Psoas muscle (tissue), 8 donors: Measurements from ENCODE around the gene MAPK1IP1L. TPM values are rescaled to one million over a fixed set of nuclear protein-coding genes. Genes with fewer than 3 reads are reported as not detected.
A peak's percentile ranks its signal among the peaks of the same experiment; 100 is the strongest.

Source experiments
- ATAC-seq, 4 donors: fragments of 200-7000 bp; cut with Tn5 transposase; one replicate each; pipeline ENCODE4 v1.9.1; 2020; ENCODE audit warnings: moderate library complexity in 3 of 4, mild to moderate bottlenecking in 2 of 4
- DNase-seq, 2 donors: peaks; one replicate each; pipeline ENCODE4 v3.0.0-alpha.2; 2020
- H3K27ac ChIP-seq: fragments of 200-600 bp; one replicate; pipeline ENCODE4 v1.8.0; 2022
- H3K27me3 ChIP-seq, 3 donors: fragments of 200-600 bp in 1 of 3; one replicate each; pipeline versions ENCODE4 v1.6.1 to v1.8.0; 2013 to 2022; ENCODE audit warnings: low read length in 2 of 3, mild to moderate bottlenecking in 2 of 3, moderate library complexity in 1 of 3; ENCODE audit not compliant: insufficient read depth in 3 of 3
- H3K36me3 ChIP-seq, 2 donors: fragments of 200-600 bp in 1 of 2; one replicate each; pipeline versions ENCODE4 v1.6.1 to v1.8.0; 2013 to 2022; ENCODE audit warnings: low read depth in 1 of 2, mild to moderate bottlenecking in 1 of 2, moderate library complexity in 1 of 2; ENCODE audit not compliant: insufficient read depth in 1 of 2
- H3K4me1 ChIP-seq: fragments of 200-600 bp; one replicate; pipeline ENCODE4 v1.8.0; 2022
- H3K4me3 ChIP-seq: fragments of 200-600 bp; one replicate; pipeline ENCODE4 v1.8.0; 2022; ENCODE audit warnings: mild to moderate bottlenecking
- H3K9me3 ChIP-seq: fragments of 200-600 bp; one replicate; pipeline ENCODE4 v1.8.0; 2022
- CTCF ChIP-seq: fragments of 200-600 bp; IDR thresholded peaks from one replicate; pipeline ENCODE4 v1.8.0; 2022; ENCODE audit warnings: antibody characterized with exemption
- WGBS, 3 donors: extraction: QIAGEN DNeasy Blood & Tissue Kit; methylation state at CpG; one replicate each; pipeline versions ENCODE4 v1.1.6 to v1.1.7; 2013; 5-methylcytosine and 5-hydroxymethylcytosine counted together
- intact Hi-C, 2 donors: fragments of 100-400 bp; cut with DNase I; formaldehyde crosslinking; loops; one replicate each; pipeline versions ENCODE4 v1.11.0 to v1.14.2; 2022
- polyA plus RNA-seq, 3 donors: library from polyadenylated mRNA; stranded (reverse); fragments of 200-250 nt; gene quantifications; one replicate each; pipeline ENCODE4 v1.2.3, GENCODE V29; 2013
- total RNA-seq, 4 donors: library from RNA; stranded (reverse); fragmentation: NEBNext Ultra II Directional in 2 of 4; extraction: Animal tissue kit (Norgen Biotek cat#: 25700) in 2 of 4; gene quantifications; one replicate each; pipeline versions ENCODE4 v1.2.1 to v1.2.4, GENCODE V29; 2021 to 2023
- donor health status: healthy with polysubstance abuse.
- donor health status: DM: no; HTN: no; CAD: no; lungs with moderate emphysema.
- donor health status: Bipolar disorder and iron deficiency.
- donor health status: healthy.
- donor health status: DM: yes; HTN: yes; CAD: no.
- donor health status: DM: no; HTN: no; CAD: no.
- donor health status: DM: no; HTN: no; CAD: no.
- donor health status: DM: yes; HTN: yes; CAD: no.

MAPK1IP1L gene
- total and polyA plus RNA-seq, 7 donors, result 17.6 to 60.1 (median 46.2) TPM

- Histone ChIP-seq H3K36me3 (peaks cover 0 to 62% of the 10 kb centered on the region in 2 donors), H3K27ac (no peak overlapping the region), H3K4me1 (peaks cover 13% of the 10 kb centered on the region), H3K4me3 (no peak overlapping the region), H3K9me3 (no peaks in the 10 kb centered on the region), H3K27me3 (no peaks in the 10 kb centered on the region)
- ATAC-seq (no peak), DNase-seq (no peak)
- WGBS, 3 donors, result 97 to 100% (median 97%) methylated on average over 1 of the region's 1 CpG
- intact Hi-C loops, result no loop called here
- TF ChIP-seq CTCF, result no peak
Observed at GRCh38 chr14:55066223-55066622, 14.8 kb downstream of the MAPK1IP1L start.

GRCh38 chr14:55070981-55071411, 19.5 kb downstream of the MAPK1IP1L start:
- no peak for DNase-seq
- no peak overlapping the region for H3K27ac ChIP-seq
- WGBS, 3 donors, result 84 to 89% (median 88%) methylated on average over 4 of the region's 4 CpGs
- no peak for ATAC-seq
- peaks cover 0 to 22% of the 10 kb centered on the region in 2 donors for H3K36me3 ChIP-seq
- TF ChIP-seq CTCF, result no peak
- H3K4me1 ChIP-seq, result peaks cover 13% of the 10 kb centered on the region
- no peaks in the 10 kb centered on the region for H3K27me3 ChIP-seq
- intact Hi-C loops, result no loop called here
- H3K4me3 ChIP-seq, result no peak overlapping the region
- H3K9me3 ChIP-seq, result no peaks in the 10 kb centered on the region

- DNase-seq, result no peak
- H3K27ac ChIP-seq, result peak overlapping the region; percentile 36
- no peaks in the 10 kb centered on the region for H3K27me3 ChIP-seq
- no peak for TF ChIP-seq CTCF
- H3K9me3 ChIP-seq, result no peaks in the 10 kb centered on the region
- intact Hi-C loops, result no loop called here
- WGBS, 3 donors, result 9 to 16% (median 9%) methylated on average over 10 of the region's 10 CpGs
- H3K4me3 ChIP-seq, result peak overlapping the region; percentile 6
- H3K36me3 ChIP-seq, result peaks cover 0 to 14% of the 10 kb centered on the region in 2 donors
- ATAC-seq, result peak; percentile 77 to 92 (median 85)
- peaks cover 13% of the 10 kb centered on the region for H3K4me1 ChIP-seq
Observed at GRCh38 chr14:55071870-55072640, 20.6 kb downstream of the MAPK1IP1L start.

- Histone ChIP-seq H3K4me1 (peaks cover 13% of the 10 kb centered on the region), H3K27ac (no peak overlapping the region), H3K36me3 (no peaks in the 10 kb centered on the region), H3K9me3 (no peaks in the 10 kb centered on the region), H3K27me3 (no peaks in the 10 kb centered on the region), H3K4me3 (no peak overlapping the region)
- DNase-seq (no peak), ATAC-seq (no peak)
- WGBS, 3 donors, result 56 to 63% (median 57%) methylated on average over 2 of the region's 2 CpGs
- intact Hi-C loops, result no loop called here
- TF ChIP-seq CTCF, result no peak
Observed at GRCh38 chr14:55073856-55074255, 22.4 kb downstream of the MAPK1IP1L start.

- H3K9me3 ChIP-seq, result no peaks in the 10 kb centered on the region
- 17 to 20% (median 19%) methylated on average over 5 of the region's 5 CpGs for WGBS, 3 donors
- no peaks in the 10 kb centered on the region for H3K36me3 ChIP-seq
- ATAC-seq (peak in 1 of 4 donors; percentile 28), DNase-seq (no peak)
- H3K27me3 ChIP-seq, result no peaks in the 10 kb centered on the region
- peaks cover 13% of the 10 kb centered on the region for H3K4me1 ChIP-seq
- intact Hi-C loops, result no loop called here
- no peak for TF ChIP-seq CTCF
- no peak overlapping the region for H3K4me3 ChIP-seq
- H3K27ac ChIP-seq, result no peak overlapping the region
Observed at GRCh38 chr14:55074662-55075061, 23.2 kb downstream of the MAPK1IP1L start.
